ENCODE results near the gene PDE8B.

DNA sequence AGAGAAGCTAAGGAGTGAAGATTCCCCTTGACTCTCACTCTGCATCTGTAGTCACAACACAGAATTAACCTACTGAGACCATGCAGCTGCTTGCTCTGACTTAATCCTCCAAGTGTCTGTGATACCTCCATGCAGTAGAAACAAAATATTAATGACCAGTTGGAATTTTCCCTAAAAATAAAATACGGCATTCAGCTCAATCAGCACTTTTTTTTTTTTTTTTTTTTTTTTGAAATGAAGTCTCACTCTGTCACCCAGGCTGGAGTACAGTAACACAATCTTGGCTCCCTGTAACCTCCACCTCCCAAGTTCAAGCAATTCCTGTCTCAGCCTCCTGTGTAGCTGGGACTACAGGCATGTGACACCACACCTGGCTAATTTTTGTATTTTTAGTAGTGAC lies 233.2 kb downstream of the PDE8B start:
- TF ChIP-seq, protein P1, sequence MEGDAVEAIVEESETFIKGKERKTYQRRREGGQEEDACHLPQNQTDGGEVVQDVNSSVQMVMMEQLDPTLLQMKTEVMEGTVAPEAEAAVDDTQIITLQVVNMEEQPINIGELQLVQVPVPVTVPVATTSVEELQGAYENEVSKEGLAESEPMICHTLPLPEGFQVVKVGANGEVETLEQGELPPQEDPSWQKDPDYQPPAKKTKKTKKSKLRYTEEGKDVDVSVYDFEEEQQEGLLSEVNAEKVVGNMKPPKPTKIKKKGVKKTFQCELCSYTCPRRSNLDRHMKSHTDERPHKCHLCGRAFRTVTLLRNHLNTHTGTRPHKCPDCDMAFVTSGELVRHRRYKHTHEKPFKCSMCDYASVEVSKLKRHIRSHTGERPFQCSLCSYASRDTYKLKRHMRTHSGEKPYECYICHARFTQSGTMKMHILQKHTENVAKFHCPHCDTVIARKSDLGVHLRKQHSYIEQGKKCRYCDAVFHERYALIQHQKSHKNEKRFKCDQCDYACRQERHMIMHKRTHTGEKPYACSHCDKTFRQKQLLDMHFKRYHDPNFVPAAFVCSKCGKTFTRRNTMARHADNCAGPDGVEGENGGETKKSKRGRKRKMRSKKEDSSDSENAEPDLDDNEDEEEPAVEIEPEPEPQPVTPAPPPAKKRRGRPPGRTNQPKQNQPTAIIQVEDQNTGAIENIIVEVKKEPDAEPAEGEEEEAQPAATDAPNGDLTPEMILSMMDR (IDR thresholded peaks at IDR 0.05): no peak
- no peak for TF ChIP-seq POLR2A (IDR thresholded peaks at IDR 0.05)
- no peak for TF ChIP-seq POLR2AphosphoS5 (IDR thresholded peaks at IDR 0.05)
- no peak for TF ChIP-seq EP300 (IDR thresholded peaks at IDR 0.05)

All from suprapubic skin (tissue), 4 donors.